ENCODE results near the gene ELANE.
"Not testable (repeated sequence)": the region's sequence is repeated elsewhere in the genome, so short reads cannot be mapped to it uniquely, and the experiment has no call there.

ELANE gene

GRCh38 chr19:814152-815078 is 37.7 kb upstream of the ELANE start:
- no peak for DNase-seq

GRCh38 chr19:815079-815774 is 36.9 kb upstream of the ELANE start:
- DNase-seq: no peak

- no peak for DNase-seq
Observed at GRCh38 chr19:815775-816499, 36.2 kb upstream of the ELANE start.

- DNase-seq: no peak
Observed at GRCh38 chr19:816500-816857, 35.6 kb upstream of the ELANE start.

GRCh38 chr19:820212-820611 is 31.9 kb upstream of the ELANE start:
- DNase-seq: not testable (repeated sequence)

DNA sequence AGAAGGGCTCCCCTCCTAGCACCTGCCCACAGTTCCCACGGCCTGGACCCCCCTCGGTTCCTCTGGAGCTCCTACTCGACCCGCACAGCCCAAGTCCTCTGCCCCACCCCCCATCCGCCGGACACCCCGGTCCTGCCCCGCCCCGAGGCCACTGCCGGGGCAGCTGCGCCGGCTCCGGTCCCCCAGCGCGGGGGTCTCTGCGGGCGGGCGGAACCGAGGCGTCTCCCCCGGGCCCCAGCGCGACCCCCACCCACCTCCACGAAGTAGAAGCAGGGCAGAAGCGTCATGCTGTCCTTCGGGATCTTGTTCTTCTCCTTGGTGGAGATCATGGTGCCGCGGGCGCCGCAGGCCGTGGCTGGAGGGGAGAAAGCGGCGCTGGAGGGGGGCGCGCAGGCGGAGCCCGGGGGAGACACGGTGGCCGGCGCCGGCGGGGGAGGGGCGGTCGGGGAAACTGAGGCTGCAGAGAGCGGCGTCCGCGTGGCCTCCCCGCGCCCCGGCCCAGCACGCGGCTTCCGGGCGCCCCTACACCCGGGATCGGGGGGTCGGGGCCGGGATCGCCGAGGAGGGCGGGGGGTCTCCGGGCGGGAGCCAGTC is 30.8 kb upstream of the ELANE start:
- DNase-seq: no peak

DNA sequence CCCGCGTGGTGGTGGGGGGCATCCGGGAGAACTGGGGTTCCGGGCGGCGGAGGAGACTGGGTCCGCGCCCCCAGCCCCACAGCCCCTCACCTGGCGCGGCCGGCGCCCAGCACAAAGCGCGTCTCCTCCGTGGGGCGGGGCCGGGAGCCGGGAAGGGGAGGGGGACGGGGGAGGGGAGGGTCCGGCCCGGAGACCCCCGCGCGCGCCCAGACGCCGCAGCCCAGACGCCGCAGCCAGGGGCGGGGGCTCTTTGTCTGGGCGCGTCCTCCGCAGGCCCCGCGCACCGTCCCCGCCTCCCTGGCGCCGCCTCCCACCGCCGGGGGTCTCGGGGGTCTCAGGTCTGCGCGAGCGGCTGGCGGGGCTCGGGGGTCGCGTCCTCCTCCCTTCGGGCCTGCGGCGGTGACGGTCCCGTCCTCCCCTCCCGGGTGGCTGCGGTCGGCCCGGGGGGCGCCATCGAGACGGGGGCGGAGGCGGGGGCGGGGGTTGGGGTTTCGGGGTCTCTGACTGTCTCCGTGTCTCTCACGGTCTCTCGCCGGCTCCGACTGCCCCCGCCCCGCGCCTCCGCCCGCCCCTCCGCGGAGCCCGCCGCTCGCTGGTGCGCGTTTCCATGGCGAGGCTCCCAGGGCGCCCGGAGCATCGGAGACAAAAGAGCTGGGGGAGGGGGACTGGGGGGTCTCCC is 30.1 kb upstream of the ELANE start, which contains the start of gene PLPPR3:
Gene PLPPR3 (minus strand): TSS at position 131 of the 679 bp plus-strand sequence. CDS start 396 bp downstream, outside the sequence.
- no peak for DNase-seq

DNA sequence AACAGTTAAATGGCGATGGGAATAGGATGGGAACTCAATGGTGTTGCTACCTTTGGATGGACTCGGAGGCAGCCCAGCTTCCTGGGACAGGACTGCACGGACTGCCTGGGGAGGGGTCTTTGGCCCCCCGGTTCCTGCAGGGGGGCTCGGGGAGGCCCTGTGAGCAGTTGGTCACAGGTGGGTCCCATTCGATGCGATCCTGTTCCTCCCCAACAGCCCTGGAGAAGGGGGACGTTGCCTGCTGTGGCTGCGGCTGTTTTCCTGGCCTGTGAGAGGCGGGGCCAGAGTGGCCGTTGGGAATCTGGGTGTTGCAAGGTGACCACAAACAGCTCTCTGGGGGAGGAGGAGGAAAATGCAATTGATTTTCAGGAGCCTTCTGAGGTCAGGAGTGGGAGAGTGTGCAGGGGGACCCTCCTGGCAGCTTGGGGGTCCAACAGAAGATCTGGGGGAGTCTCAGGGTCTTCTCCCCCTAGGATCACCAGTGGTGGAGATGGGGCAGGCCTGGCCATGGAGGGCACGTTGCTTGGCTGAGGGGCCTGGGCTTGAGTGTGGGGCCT is 28.5 kb upstream of the ELANE start:
- DNase-seq: no peak

DNA sequence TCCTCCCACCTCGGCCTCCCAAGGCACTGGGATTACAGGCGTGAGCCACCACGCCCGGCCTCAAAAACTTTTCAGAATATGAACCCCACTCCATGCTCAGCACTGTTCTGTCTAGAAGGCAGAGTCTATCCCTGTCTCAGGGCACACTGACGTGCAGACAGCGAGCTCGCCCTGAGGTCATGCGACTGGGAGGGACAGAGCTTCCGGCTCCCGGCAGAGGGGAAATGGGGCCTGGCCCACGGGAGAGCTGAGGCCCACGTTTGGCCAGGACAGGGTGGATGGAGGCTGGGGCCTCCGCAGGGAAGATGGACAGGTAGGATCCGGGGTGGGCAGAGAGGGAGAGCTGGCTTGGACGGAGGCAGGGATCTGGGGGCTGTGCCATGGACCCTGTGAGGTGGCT is 27.2 kb upstream of the ELANE start:
- no peak for DNase-seq

DNA sequence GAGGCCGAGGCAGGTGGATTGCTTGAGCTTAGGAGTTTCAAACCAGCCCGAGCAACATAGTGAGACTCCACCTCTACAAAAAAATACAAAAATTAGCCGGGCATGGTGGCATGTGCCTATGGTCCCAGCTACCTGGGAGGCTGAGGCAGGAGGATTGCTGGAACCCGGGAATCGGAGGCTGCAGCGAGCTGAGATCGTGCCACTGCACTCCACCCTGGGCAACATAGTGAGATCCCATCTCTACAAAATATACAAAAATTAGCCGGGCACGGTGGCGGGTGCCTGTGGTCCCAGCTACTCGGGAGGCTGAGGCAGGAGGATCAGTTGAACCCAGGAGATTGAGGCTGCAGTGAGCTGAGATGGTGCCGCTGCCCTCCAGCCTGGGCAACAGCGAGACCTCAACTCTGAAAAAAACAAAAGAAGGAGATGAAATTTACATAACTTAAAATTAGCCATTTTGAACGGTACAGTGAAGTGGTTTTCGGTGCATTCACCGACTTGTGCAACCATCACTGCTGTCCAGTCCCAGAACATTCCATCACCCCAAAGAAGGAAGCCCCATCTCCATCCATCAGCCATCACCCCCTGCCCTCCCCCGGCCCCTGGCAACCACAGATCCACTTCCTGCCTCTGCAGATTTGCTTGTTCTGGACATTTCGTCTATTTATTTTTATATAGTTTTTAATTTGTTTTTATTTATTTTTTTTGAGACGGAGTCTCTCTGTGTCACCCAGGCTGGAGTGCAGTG is 26.0 kb upstream of the ELANE start:
- DNase-seq: no peak

DNA sequence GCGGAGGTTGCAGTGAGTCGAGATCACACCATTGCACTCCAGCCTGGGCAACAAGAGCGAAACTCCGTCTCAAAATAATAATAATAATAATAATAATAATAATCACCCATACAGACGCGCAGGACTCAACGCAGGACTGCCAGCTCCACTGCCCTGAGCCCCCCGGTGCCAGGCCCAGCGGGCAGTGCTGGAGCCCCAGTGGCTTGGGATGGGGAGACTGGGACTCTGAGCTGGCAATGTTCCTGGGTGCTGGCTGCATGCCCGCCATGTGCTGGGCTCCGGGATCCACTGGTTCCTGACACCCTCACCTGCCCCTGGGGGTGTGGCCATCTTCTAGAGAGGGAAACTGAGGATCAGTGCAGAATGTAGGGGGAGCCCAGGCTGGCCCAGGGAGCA is 24.8 kb upstream of the ELANE start:
- DNase-seq: no peak

DNA sequence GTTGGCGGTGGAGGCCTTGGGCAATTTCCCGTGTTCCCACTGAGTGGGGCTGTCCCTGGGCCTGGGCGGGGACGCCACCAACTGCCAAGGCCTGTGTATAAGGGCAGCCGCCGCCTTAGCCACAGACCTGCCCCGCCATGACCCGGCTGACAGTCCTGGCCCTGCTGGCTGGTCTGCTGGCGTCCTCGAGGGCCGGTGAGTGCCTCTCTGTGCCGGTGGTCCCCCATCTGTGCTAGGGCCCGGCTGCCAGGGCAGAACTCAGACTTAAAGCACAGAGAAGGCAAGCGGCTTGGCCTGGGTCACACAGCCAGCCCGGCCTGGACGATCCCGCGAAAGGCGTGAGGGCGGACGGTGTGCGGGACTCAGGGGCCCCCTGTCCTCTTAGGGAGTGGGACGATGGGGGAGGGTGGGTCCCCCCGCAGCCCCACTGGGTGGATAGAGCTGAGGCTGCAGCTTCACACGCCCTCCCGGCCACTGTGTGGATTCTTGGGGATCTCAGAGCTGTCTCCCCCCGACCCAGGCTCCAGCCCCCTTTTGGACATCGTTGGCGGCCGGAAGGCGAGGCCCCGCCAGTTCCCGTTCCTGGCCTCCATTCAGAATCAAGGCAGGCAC is 24.3 kb upstream of the ELANE start, which contains the start of gene AZU1:
Gene AZU1 (plus strand): TSS at position 128 of the 612 bp plus-strand sequence. CDS start 10 bp downstream, at position 138.
- DNase-seq: no peak

DNA sequence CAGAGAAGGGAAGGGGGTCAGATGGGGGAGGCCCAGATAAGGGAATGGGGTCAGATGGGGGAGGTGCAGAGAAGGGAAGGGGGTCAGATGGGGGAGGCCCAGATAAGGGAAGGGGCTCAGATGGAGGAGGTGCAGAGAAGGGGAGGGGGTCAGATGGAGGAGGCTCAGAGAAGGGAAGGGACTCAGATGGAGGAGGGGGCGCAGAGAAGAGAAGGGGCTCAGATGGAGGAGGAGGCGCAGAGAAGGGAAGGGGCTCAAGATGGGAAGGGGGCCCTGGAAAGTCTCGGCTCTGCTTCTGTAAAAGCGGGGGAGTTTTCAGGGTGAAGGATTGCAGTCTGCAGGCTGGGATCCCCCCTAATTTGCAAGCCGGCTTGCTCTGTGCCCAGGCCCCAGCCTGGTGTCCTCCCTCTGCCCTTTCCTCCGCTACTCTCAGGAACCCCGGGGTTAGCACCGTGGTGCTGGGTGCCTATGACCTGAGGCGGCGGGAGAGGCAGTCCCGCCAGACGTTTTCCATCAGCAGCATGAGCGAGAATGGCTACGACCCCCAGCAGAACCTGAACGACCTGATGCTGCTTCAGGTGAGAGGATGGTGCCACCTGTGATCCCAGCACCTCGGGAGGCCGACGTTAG is 22.9 kb upstream of the ELANE start:
- no peak for DNase-seq

DNA sequence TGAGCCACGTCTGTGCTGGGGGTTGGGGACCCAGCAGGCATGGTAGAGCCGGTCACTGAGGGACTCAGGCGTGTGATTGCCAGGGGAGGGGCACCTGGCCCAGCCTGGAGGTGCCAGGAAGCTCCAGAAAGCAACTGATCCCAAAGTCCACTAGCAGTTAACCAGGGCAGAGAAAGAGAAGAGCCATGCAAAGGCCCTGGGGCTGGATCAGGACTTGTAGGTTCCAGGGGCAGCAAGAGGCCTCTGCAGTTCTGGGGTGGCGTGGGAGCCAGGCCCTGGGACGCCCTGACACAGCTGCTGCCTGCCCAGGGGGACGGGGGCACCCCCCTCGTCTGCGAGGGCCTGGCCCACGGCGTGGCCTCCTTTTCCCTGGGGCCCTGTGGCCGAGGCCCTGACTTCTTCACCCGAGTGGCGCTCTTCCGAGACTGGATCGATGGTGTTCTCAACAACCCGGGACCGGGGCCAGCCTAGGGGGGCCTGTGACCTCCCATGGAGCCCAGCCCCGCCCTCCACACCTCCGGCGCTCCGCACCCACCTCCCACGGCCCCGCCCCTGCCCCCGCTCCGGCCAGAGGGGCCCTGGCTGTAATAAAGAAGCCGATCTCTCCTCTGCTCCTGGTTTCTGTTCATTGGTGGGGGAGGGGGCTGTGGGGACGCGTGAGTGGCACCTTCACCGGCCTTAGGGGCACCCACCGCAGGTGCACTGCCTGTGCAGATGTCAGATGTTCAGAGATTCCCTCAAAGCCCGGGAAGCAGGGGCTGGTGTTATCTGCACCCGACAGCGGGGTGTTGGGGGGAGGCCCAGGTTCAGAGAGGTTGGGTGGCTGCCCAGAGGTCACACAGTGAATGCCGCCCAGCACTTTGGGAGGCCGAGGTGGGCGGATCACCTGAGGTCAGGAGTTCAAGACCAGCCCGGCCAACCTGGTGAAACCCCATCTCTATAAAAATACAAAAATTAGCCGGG is 20.4 kb upstream of the ELANE start:
- no peak for DNase-seq

GRCh38 chr19:834216-834615 is 17.9 kb upstream of the ELANE start:
- DNase-seq: no peak

DNA sequence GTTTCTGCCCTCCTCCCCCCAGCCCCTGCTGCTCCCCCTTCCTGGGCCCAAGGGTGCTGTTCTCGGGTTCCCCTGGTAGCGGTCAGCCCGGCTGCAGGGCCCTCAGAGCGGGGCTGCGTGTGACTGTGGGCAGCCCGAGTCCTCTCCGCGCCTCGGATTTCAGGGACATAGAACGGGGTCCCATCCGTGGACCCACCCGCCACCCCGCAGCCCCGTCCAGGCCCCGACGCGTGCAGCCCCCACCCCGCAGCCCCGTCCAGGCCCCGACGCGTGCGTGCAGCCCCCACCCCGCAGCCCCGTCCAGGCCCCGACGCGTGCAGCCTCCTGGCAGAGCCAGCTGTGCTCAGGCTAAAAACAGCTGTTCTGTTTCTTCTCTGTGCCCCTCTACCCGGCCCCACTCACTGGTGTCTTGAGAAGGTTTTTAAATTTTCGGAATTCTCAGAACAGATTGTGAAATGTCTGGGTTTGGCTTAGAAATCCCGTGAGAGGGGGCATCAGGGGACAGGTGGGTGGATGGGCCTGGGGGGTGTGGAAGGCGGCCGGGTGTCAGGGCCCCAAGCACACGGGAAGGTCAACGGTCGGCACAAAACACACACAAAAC is 16.8 kb upstream of the ELANE start:
- no peak for DNase-seq

DNA sequence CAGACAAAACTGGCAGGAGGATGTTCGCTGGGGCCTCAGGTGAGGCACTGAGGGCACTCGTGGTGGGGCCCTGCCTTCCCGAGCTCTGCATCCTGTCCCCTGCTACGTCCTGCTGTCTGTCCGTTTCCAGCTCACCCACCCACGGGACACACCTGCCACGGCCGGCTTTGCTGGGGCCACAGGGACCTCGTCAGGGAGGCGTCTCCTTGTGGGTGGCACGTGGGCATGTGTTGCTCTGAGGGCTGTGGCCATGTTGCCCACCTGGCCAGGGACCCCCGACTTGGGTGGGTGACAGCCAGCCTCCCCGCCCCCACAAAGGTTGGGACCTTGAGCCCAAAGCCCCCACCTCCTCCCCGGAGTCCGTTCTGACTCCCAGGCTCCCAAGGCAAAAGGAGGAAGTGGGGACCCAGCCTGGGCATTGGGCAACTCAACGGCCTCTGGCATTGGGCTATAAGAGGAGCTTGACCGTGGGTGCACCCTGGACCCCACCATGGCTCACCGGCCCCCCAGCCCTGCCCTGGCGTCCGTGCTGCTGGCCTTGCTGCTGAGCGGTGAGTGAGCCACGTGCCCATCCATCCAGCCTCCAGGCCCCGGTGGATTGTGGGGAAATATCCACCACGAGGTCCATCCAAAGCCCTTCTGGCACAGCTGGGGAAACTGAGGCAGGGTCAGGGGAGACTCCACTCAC is 11.4 kb upstream of the ELANE start, which contains the start of gene PRTN3:
Gene PRTN3 (plus strand): TSS at position 481 of the 688 bp plus-strand sequence. CDS start 10 bp downstream, at position 491.
- no peak for DNase-seq

DNA sequence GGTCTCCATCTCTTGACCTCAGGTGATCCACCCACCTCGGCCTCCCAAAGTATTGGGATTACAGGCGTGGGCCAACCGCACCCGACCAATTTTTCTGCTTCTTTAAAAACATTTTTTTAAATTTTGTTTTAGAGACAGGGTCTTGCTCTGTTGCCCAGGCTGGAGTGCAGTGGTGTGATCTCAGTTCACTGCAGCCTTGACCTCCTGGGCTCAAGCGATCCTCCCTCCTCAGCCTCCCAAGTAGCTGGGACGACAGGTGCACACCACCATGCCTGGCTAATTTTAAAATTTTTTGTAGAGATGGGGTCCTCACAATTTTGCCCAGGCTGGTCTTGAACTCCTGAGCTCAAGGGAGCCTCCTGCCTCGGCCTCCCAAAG is 9.3 kb upstream of the ELANE start:
- DNase-seq: not testable (repeated sequence)

All from activated CD4-positive, alpha-beta T cell treated with anti-CD3 and anti-CD28 coated beads for 1 hour (primary cell).